ENCODE measurements around the gene LRR1.
"Not testable (repeated sequence)": the region's sequence is repeated elsewhere in the genome, so short reads cannot be mapped to it uniquely, and the experiment has no call there.

LRR1 gene

DNA sequence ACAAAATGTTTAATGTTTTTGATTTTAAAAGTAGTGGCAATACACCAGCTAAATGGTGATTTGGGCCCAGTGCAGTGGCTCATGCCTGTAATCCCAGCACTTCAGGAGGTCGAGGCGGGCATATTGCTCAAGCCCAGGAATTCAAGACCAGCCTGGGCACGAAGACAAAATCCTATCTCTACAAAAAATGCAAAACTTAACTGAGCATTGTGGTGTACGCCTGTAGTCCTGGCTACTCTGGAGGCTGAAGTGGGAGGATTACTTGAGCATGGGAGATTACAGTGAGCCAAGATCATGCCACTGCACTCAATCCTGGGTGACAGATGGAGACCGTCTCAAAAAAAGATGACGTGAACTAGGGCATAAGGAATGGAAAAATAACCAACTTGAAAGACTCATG, 17.0 kb downstream of the LRR1 start:
- Histone ChIP-seq H3K4me1 (no peaks in the 10 kb centered on the region), H3K4me3 (ENCODE audit: low read depth, low read length) (no peak overlapping the region), H3K36me3 (peaks cover 29% of the 10 kb centered on the region), H3K27me3 (no peaks in the 10 kb centered on the region), H3K9me3 (no peaks in the 10 kb centered on the region)
- no peak for DNase-seq
- TF ChIP-seq, protein P1, sequence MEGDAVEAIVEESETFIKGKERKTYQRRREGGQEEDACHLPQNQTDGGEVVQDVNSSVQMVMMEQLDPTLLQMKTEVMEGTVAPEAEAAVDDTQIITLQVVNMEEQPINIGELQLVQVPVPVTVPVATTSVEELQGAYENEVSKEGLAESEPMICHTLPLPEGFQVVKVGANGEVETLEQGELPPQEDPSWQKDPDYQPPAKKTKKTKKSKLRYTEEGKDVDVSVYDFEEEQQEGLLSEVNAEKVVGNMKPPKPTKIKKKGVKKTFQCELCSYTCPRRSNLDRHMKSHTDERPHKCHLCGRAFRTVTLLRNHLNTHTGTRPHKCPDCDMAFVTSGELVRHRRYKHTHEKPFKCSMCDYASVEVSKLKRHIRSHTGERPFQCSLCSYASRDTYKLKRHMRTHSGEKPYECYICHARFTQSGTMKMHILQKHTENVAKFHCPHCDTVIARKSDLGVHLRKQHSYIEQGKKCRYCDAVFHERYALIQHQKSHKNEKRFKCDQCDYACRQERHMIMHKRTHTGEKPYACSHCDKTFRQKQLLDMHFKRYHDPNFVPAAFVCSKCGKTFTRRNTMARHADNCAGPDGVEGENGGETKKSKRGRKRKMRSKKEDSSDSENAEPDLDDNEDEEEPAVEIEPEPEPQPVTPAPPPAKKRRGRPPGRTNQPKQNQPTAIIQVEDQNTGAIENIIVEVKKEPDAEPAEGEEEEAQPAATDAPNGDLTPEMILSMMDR (IDR thresholded peaks at IDR 0.05; ENCODE audit: low read depth, low read length): no peak

DNA sequence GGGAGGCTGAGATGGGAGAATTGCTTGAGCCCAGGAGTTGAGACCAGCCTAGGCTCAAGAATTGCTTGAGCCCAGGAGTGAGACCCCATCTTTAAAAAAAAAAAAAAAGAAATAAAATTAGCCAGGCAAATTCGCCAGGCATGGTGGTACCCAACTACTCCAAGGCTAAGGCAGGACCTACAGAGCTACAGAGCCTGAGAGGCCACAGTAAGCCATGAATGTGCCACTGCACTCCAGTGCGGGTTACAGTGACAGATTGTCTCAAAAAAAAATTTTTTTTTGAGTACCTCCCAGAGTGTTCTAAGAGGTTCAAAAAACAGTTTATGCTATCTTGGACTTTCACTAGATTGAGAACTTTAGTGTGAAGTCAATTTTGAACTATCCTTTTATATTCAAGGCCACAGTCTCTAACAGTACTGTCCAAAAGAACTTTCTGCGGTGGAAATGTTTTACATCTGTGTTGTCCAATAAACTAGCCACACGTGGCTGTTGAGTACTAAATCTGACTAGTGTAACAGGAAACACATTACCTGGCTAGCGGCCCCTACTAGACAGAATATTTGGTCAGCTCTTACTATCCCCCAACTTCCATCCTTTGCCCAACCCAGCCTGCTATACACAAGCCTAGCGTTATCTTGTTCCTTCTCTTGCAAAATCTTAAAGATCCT, 19.2 kb downstream of the LRR1 start:
- TF ChIP-seq, protein P1 (IDR thresholded peaks at IDR 0.05; ENCODE audit: low read depth, low read length): no peak
- Histone ChIP-seq H3K27me3 (no peaks in the 10 kb centered on the region), H3K4me3 (ENCODE audit: low read depth, low read length) (no peak overlapping the region), H3K4me1 (no peaks in the 10 kb centered on the region), H3K9me3 (no peaks in the 10 kb centered on the region), H3K36me3 (peaks cover 37% of the 10 kb centered on the region)
- DNase-seq: no peak

DNA sequence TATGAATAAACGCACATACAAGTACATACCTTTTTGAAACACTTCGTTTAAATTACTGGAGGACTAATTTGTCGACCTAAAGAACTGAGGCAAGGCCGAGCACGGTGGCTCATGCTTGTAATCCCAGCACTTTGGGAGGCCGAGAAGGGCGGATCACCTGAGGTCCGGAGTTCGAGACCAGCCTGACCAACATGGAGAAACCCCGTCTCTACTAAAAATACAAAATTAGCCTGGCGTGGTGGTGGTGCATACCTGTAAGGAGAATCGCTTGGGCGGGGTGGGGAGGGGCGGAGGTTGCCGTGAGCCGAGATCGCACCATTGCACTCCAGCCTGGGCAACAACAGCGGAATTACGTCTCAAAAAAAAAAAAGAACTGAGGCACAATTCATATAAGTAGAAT, 20.5 kb downstream of the LRR1 start:
- H3K27me3 ChIP-seq: not testable (repeated sequence)
- peaks cover 38% of the 10 kb centered on the region for H3K36me3 ChIP-seq

DNA sequence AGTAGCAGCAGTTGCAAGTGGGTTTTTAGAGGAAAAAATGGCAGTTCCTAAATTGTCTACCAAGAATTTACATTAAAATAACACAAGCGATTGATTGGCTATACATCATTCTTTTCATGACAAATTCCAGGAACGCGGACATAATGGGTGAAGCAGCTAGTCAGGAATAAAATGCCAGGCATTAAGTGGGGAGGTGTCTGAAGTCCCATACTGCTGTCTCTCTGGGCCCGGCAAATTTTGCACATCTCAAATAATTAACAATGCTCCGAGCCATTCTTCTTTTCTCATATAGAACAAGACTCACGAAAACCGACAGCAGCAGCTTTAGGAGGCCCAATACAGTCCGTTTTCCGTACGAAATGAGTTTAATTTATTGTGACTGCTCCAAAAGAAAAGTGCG, 21.0 kb downstream of the LRR1 start:
- Histone ChIP-seq H3K4me3 (ENCODE audit: low read depth, low read length) (peak overlapping the region; percentile 91), H3K27me3 (no peaks in the 10 kb centered on the region), H3K4me1 (no peaks in the 10 kb centered on the region), H3K9me3 (no peaks in the 10 kb centered on the region), H3K36me3 (peaks cover 37% of the 10 kb centered on the region)
- TF ChIP-seq, protein P1 (IDR thresholded peaks at IDR 0.05; ENCODE audit: low read depth, low read length): no peak
- no peak for DNase-seq

More for the DNA sequence above, 20.5 kb downstream of the LRR1 start:
- H3K4me3 ChIP-seq (ENCODE audit: low read depth, low read length): peak overlapping the region; percentile 91
- DNase-seq, H3K9me3 ChIP-seq, H3K4me1 ChIP-seq: not testable (repeated sequence)

DNA sequence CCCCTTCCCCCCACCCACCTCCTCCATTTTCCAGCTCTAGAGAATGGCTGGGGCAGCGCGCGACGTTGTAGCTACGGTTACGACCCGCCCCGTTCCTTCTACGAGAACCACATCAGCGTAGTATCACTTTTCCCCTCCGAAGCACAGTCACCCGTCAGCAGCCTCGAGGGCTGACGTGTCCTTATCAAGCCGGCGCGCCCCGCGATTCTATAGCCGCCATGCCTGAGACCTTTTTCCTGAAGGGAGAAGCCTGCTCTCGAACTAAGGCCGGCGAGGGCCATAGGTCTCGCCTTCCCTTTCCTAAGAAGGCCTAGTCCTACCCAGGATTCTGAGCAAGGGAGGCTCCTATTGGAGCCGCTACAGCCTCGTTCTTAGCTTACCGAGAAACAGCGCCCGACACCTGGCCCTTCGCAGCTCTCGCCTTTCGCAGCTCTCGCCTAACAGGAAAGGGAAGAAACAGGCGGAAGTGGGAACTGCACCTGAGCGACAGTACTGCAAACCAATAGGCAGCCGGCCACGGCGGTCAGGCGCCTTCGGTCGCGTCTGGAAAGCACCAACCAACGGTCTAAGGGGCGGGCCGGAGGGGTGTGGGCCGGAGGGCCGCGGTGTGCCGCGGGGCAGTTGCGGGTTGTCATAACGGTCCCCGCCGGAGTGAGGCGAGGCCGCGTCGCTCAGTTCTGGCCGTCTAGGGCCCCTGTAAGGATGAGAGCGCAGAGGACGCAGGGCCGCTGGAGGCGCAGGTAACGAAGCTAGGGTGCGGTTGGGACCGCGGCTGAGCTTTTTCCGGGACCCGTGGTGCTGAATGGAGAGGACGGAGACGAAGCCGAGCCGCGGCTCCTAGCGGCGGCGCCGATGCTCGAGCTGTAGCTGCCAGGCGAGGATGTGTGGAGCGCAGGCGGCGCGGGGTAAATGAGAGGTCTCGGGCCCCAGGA, 21.7 kb downstream of the LRR1 start, which contains the start of the genes MGAT2 and RPL36AL:
TSS of gene MGAT2 (plus strand) at position 618 of the 932 bp plus-strand sequence. CDS start 470 bp downstream, outside the sequence.
TSS of gene RPL36AL (minus strand) at position 445 of the 932 bp plus-strand sequence. CDS start 1,522 bp downstream, outside the sequence.
- no peaks in the 10 kb centered on the region for H3K4me1 ChIP-seq
- H3K4me3 ChIP-seq (ENCODE audit: low read depth, low read length): peak within 1 kb of the TSS; percentile 91
- no peaks in the 10 kb centered on the region for H3K9me3 ChIP-seq
- TF ChIP-seq, protein P1 (IDR thresholded peaks at IDR 0.05; ENCODE audit: low read depth, low read length): peak; percentile 25
- H3K27me3 ChIP-seq: no peaks in the 10 kb centered on the region
- peaks cover 39% of the 10 kb centered on the region for H3K36me3 ChIP-seq
- peak; percentile 99 for DNase-seq

- H3K4me1 ChIP-seq: no peaks in the 10 kb centered on the region
- H3K36me3 ChIP-seq: peaks cover 47% of the 10 kb centered on the region
- H3K27me3 ChIP-seq: no peaks in the 10 kb centered on the region
- no peaks in the 10 kb centered on the region for H3K9me3 ChIP-seq
- TF ChIP-seq, protein P1 (IDR thresholded peaks at IDR 0.05; ENCODE audit: low read depth, low read length): no peak; the same call in 1 of the 2 replicates
- peak overlapping the region; percentile 91 for H3K4me3 ChIP-seq (ENCODE audit: low read depth, low read length)
- peak; percentile 80 for DNase-seq
These were observed 22.6 kb downstream of the LRR1 start for GRCh38 chr14:49621114-49621881.
